Measurements from ENCODE around the gene MRPS31. TPM values are rescaled to one million over a fixed set of nuclear protein-coding genes. Genes with fewer than 3 reads are reported as not detected.
A peak's percentile ranks its signal among the peaks of the same experiment; 100 is the strongest.

The MRPS31 gene
- polyA plus RNA-seq, 1 of the 3 experiments (the other 2 are of a cell fraction), result 13.3 TPM

GRCh38 chr13:40770609-40770933 lies 419 bp downstream of the MRPS31 start:
- peak overlapping the region; percentile 70 to 95 for H3K4me3 ChIP-seq (ENCODE audit: low read depth in 2 of 2, low read length in 1 of 2)
- WGBS (ENCODE audit: low lambda C conversion rate), result 0% methylated on average over 9 of the region's 9 CpGs
- peak overlapping the region; percentile 83 for H3K9ac ChIP-seq
- ChIA-PET POLR2A (no interaction called here), CTCF (no interaction called here)
- TF ChIP-seq MEF2A (IDR thresholded peaks at IDR 0.05; ENCODE audit: borderline replicate concordance, low read depth) (no peak), RAD21 (IDR thresholded peaks at IDR 0.05; ENCODE audit: low read length) (no peak), PBX3 (IDR thresholded peaks at IDR 0.05) (no peak), POLR2AphosphoS5 (IDR thresholded peaks at IDR 0.05; ENCODE audit: low read depth, low read length) (no peak), MXI1 (IDR thresholded peaks at IDR 0.05; ENCODE audit: low read depth, low read length) (no peak), CHD2 (IDR thresholded peaks at IDR 0.05; ENCODE audit: low read length, partially characterized antibody) (no peak), NRF1 (IDR thresholded peaks at IDR 0.05; ENCODE audit: low read depth, low read length) (no peak), JUND (IDR thresholded peaks at IDR 0.05) (no peak), YY1 (IDR thresholded peaks at IDR 0.05; ENCODE audit: low read depth) (no peak)
- peaks cover 25% of the 10 kb centered on the region for H3K79me2 ChIP-seq (ENCODE audit: insufficient read depth)
- peak overlapping the region; percentile 73 for H3K4me2 ChIP-seq
- H3K36me3 ChIP-seq (replicated peaks in 1 of 2; ENCODE audit: control insufficient read depth in 1 of 2, insufficient read depth in 2 of 2, low read length in 1 of 2), result peaks cover 6 to 13% of the 10 kb centered on the region in 2 experiments
- H4K20me1 ChIP-seq (ENCODE audit: insufficient read depth), result no peaks in the 10 kb centered on the region
- H3K9me2 ChIP-seq, result no peaks in the 10 kb centered on the region
- no peaks in the 10 kb centered on the region for H3K9me3 ChIP-seq
- peaks cover 4% of the 10 kb centered on the region for H3F3A ChIP-seq (replicated peaks; ENCODE audit: insufficient read depth)
- H3K27ac ChIP-seq (ENCODE audit: low read depth in 2 of 2, low read length in 1 of 2), result peak overlapping the region; percentile 76 to 90
- peak overlapping the region; percentile 84 for H2AFZ ChIP-seq (ENCODE audit: low read depth)
- no peaks in the 10 kb centered on the region for H3K27me3 ChIP-seq (ENCODE audit: insufficient read depth)
- no peak for DNase-seq
- H3K4me1 ChIP-seq (ENCODE audit: control insufficient read depth in 1 of 2, insufficient read depth in 2 of 2, low read depth in 1 of 2, low read length in 1 of 2), result peaks cover 0 to 5% of the 10 kb centered on the region in 2 experiments; a peak in 1 of 4 replicates

- peaks cover 12 to 18% of the 10 kb centered on the region in 2 experiments for H3K36me3 ChIP-seq (replicated peaks in 1 of 2; ENCODE audit: control insufficient read depth in 1 of 2, insufficient read depth in 2 of 2, low read length in 1 of 2)
- no peaks in the 10 kb centered on the region for H3K9me2 ChIP-seq
- peaks cover 0 to 5% of the 10 kb centered on the region in 2 experiments; a peak in 1 of 4 replicates for H3K4me1 ChIP-seq (ENCODE audit: control insufficient read depth in 1 of 2, insufficient read depth in 2 of 2, low read depth in 1 of 2, low read length in 1 of 2)
- peaks cover 27% of the 10 kb centered on the region for H3K79me2 ChIP-seq (ENCODE audit: insufficient read depth)
- WGBS (ENCODE audit: low lambda C conversion rate), result 35% methylated on average over 6 of the region's 6 CpGs
- H3K27ac ChIP-seq (ENCODE audit: low read depth in 2 of 2, low read length in 1 of 2), result no peak overlapping the region
- DNase-seq, result no peak
- no peaks in the 10 kb centered on the region for H3K9me3 ChIP-seq
- TF ChIP-seq YY1 (IDR thresholded peaks at IDR 0.05; ENCODE audit: low read depth) (no peak), EP300 (IDR thresholded peaks at IDR 0.05; ENCODE audit: borderline replicate concordance in 1 of 2, low read depth in 1 of 2, low read length in 1 of 2) (no peak), SIN3A (IDR thresholded peaks at IDR 0.05; ENCODE audit: borderline replicate concordance, low read depth, low read length) (no peak), NRF1 (IDR thresholded peaks at IDR 0.05; ENCODE audit: low read depth, low read length) (no peak), POLR2AphosphoS5 (IDR thresholded peaks at IDR 0.05; ENCODE audit: low read depth, low read length) (no peak), ZBTB33 (IDR thresholded peaks at IDR 0.05; ENCODE audit: borderline replicate concordance, low read depth) (no peak), CHD2 (IDR thresholded peaks at IDR 0.05; ENCODE audit: low read length, partially characterized antibody) (no peak), TEAD4 (IDR thresholded peaks at IDR 0.05; ENCODE audit: borderline replicate concordance, insufficient read depth) (no peak)
- no peaks in the 10 kb centered on the region for H3K27me3 ChIP-seq (ENCODE audit: insufficient read depth)
- peak overlapping the region; percentile 83; the same call in 1 of the 2 replicates for H3K9ac ChIP-seq
- peak overlapping the region; percentile 70 to 95 for H3K4me3 ChIP-seq (ENCODE audit: low read depth in 2 of 2, low read length in 1 of 2)
- H4K20me1 ChIP-seq (ENCODE audit: insufficient read depth), result no peaks in the 10 kb centered on the region
- H3F3A ChIP-seq (replicated peaks; ENCODE audit: insufficient read depth), result peaks cover 4% of the 10 kb centered on the region
- no peak overlapping the region; the same call in 1 of the 2 replicates for H2AFZ ChIP-seq (ENCODE audit: low read depth)
- POLR2A ChIA-PET, result no interaction called here
- peak overlapping the region; percentile 73 for H3K4me2 ChIP-seq
- CTCF ChIA-PET, result no interaction called here
Observed at GRCh38 chr13:40769970-40770369, 1.0 kb downstream of the MRPS31 start.
